Mesenchymal stem cell (in vitro differentiated cells and primary cell): ENCODE measurements around the gene GNAZ.

Experiments used
- DNase-seq: peaks from one replicate; pipeline ENCODE4 v3.0.0-alpha.2; 2013
- H2AFZ ChIP-seq: one replicate; pipeline ENCODE4 v1.6.1; 2013; ENCODE audit warnings: low read depth, mild to moderate bottlenecking, control low read depth, inconsistent platforms, low read length, moderate library complexity
- H2AK5ac ChIP-seq: 2 replicates; pipeline ENCODE4 v1.6.1; 2013; ENCODE audit warnings: low read length, moderate library complexity, mild to moderate bottlenecking, inconsistent platforms; ENCODE audit not compliant: severe bottlenecking
- H2BK120ac ChIP-seq: one replicate; pipeline ENCODE4 v1.6.1; 2013; ENCODE audit warnings: low read depth, mild to moderate bottlenecking, inconsistent platforms, low read length, moderate library complexity
- H2BK12ac ChIP-seq, 2 experiments: one replicate each; pipeline ENCODE4 v1.6.1; 2013; ENCODE audit warnings: inconsistent platforms in 2 of 2, low read length in 2 of 2, mild to moderate bottlenecking in 2 of 2, moderate library complexity in 2 of 2, control low read depth in 1 of 2
- H2BK15ac ChIP-seq: one replicate; pipeline ENCODE4 v1.6.1; 2013; ENCODE audit warnings: mild to moderate bottlenecking, low read depth, inconsistent platforms; ENCODE audit not compliant: poor library complexity, severe bottlenecking
- H2BK5ac ChIP-seq: 2 replicates; pipeline ENCODE4 v1.6.1; 2013; ENCODE audit warnings: low read depth, mild to moderate bottlenecking, low read length, control low read depth, inconsistent platforms; ENCODE audit not compliant: poor library complexity, severe bottlenecking
- H3K14ac ChIP-seq, 2 experiments: one replicate each; pipeline ENCODE4 v1.6.1; 2013; ENCODE audit warnings: inconsistent platforms in 2 of 2, low read length in 2 of 2, control low read depth in 1 of 2, mild to moderate bottlenecking in 1 of 2, moderate library complexity in 1 of 2
- H3K18ac ChIP-seq, 2 experiments: one replicate each; pipeline ENCODE4 v1.6.1; 2013; ENCODE audit warnings: inconsistent platforms in 2 of 2, low read length in 2 of 2, control low read depth in 1 of 2, low read depth in 1 of 2, mild to moderate bottlenecking in 1 of 2
- H3K23ac ChIP-seq, 2 experiments: one replicate each; pipeline ENCODE4 v1.6.1; 2013; ENCODE audit warnings: inconsistent platforms in 2 of 2, low read length in 2 of 2, mild to moderate bottlenecking in 2 of 2, moderate library complexity in 2 of 2, control low read depth in 1 of 2
- H3K27ac ChIP-seq: 2 replicates; pipeline ENCODE4 v1.5.1; 2013; ENCODE audit warnings: mild to moderate bottlenecking, moderate library complexity, low read length, control low read depth, inconsistent platforms; ENCODE audit not compliant: poor library complexity, severe bottlenecking
- H3K27me3 ChIP-seq, 2 experiments: 2 replicates each; pipeline versions ENCODE4 v1.6.1 to v1.7.0; 2013; ENCODE audit warnings: low read length in 2 of 2, mild to moderate bottlenecking in 2 of 2, moderate library complexity in 2 of 2, control low read depth in 1 of 2, inconsistent platforms in 1 of 2; ENCODE audit not compliant: control insufficient read depth in 1 of 2, insufficient read depth in 1 of 2
- H3K36me3 ChIP-seq, 2 experiments: 2 replicates each; pipeline versions ENCODE4 v1.6.1 to v1.7.0; 2013; ENCODE audit warnings: low read length in 2 of 2, control low read depth in 1 of 2, inconsistent platforms in 1 of 2, low read depth in 1 of 2, mild to moderate bottlenecking in 1 of 2; ENCODE audit not compliant: insufficient read depth in 2 of 2, control insufficient read depth in 1 of 2
- H3K4ac ChIP-seq, 2 experiments: one replicate each; pipeline ENCODE4 v1.6.1; 2013; ENCODE audit warnings: inconsistent platforms in 2 of 2, low read length in 2 of 2, mild to moderate bottlenecking in 2 of 2, moderate library complexity in 2 of 2, control low read depth in 1 of 2, low read depth in 1 of 2
- H3K4me1 ChIP-seq: 2 replicates; pipeline ENCODE4 v1.6.1; 2013; ENCODE audit warnings: low read depth, low read length, control low read depth; ENCODE audit not compliant: control insufficient read depth, insufficient read depth
- H3K4me2 ChIP-seq: 2 replicates; pipeline ENCODE4 v1.6.1; 2013; ENCODE audit warnings: low read length, mild to moderate bottlenecking, inconsistent platforms; ENCODE audit not compliant: poor library complexity, severe bottlenecking
- H3K4me3 ChIP-seq, 2 experiments: 2 replicates each; pipeline versions ENCODE4 v1.5.1 to v1.7.0; 2013; ENCODE audit warnings: low read length in 2 of 2, mild to moderate bottlenecking in 2 of 2, control low read depth in 1 of 2, low read depth in 1 of 2; ENCODE audit not compliant: insufficient read depth in 1 of 2
- H3K79me1 ChIP-seq: replicated peaks from 2 replicates; pipeline ENCODE4 v1.6.1; 2013; ENCODE audit warnings: mild to moderate bottlenecking, control low read depth, low read length, inconsistent platforms; ENCODE audit not compliant: poor library complexity, severe bottlenecking
- H3K9ac ChIP-seq: 2 replicates; pipeline ENCODE4 v1.7.0; 2013; ENCODE audit warnings: mild to moderate bottlenecking, low read length, moderate library complexity
- H3K9me3 ChIP-seq: 2 replicates; pipeline ENCODE4 v1.7.0; 2013; ENCODE audit warnings: mild to moderate bottlenecking, low read length; ENCODE audit not compliant: control insufficient read depth
- H4K8ac ChIP-seq: one replicate; pipeline ENCODE4 v1.6.1; 2013; ENCODE audit warnings: inconsistent platforms, mild to moderate bottlenecking, low read length, moderate library complexity
- H4K91ac ChIP-seq: one replicate; pipeline ENCODE4 v1.6.1; 2013; ENCODE audit warnings: mild to moderate bottlenecking, low read length, inconsistent platforms
- WGBS: methylation state at CpG from one replicate; pipeline ENCODE4 v1.1.7; 2013; ENCODE audit warnings: mixed read lengths; 5-methylcytosine and 5-hydroxymethylcytosine counted together

GNAZ gene

DNA sequence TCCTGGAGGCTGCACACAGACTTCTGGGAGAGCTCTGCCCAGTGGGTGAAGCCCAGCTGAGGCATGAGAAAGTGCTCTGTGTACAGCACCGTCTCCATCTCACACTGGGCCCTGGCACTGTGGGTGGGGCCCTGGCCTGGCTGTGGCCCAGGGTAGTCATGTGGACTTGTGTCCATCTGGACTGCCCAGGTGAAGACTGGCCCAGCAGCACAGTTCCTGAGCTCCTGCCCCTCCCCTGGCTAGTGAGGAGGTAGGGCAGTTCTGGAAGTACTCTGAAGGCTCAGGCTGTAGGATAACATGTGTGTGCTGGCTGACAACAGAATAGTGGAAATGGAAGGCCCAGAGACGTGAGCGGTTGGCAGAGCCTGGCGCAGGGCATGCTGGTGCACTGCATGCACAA, 36.0 kb downstream of the GNAZ start:
- peaks cover 0 to 5% of the 10 kb centered on the region in 2 experiments for H3K27me3 ChIP-seq
- H3K23ac ChIP-seq = no peak overlapping the region
- 87% methylated on average over 4 of the region's 4 CpGs for WGBS
- H3K4me2 ChIP-seq = no peak overlapping the region
- no peak overlapping the region for H3K18ac ChIP-seq
- DNase-seq = no peak
- no peak overlapping the region for H2BK12ac ChIP-seq
- no peak overlapping the region for H2BK15ac ChIP-seq
- H3K36me3 ChIP-seq = no peaks in the 10 kb centered on the region
- no peak overlapping the region for H3K4me3 ChIP-seq
- H4K8ac ChIP-seq = no peak overlapping the region
- H3K9ac ChIP-seq = no peak overlapping the region
- H2AFZ ChIP-seq = no peak overlapping the region
- no peak overlapping the region for H2AK5ac ChIP-seq
- peaks cover 7% of the 10 kb centered on the region for H3K4me1 ChIP-seq
- H4K91ac ChIP-seq = no peak overlapping the region
- no peak overlapping the region for H2BK120ac ChIP-seq
- H3K14ac ChIP-seq = peak overlapping the region in 1 of 2 experiments; percentile 26
- H3K9me3 ChIP-seq = no peaks in the 10 kb centered on the region
- no peak overlapping the region for H3K27ac ChIP-seq
- H3K79me1 ChIP-seq = no peaks in the 10 kb centered on the region
- no peak overlapping the region for H3K4ac ChIP-seq
- H2BK5ac ChIP-seq = no peak overlapping the region

DNA sequence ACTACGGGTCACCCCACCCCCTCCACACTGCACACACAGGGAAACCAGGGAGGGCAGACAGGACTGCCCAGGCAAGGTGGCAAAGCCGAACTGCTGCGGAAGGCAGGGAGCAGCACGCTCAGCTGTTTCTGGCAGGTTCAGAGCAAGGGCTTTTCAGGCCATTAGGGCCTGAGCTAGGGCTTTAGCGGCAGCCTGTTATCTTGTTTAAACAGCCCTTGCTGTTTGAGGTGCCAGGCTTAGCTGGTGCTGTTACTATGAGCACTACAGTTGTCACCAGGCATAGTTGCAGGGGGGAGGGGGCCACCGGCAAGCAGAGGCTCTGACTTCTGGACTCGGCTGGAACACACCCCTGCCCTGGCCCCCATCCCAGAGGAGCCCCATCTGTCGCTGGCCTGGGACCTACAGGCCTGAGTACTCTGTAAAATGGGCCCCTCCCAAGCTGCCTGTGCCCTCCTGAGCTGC, 36.6 kb downstream of the GNAZ start:
- no peak overlapping the region for H3K18ac ChIP-seq

DNA sequence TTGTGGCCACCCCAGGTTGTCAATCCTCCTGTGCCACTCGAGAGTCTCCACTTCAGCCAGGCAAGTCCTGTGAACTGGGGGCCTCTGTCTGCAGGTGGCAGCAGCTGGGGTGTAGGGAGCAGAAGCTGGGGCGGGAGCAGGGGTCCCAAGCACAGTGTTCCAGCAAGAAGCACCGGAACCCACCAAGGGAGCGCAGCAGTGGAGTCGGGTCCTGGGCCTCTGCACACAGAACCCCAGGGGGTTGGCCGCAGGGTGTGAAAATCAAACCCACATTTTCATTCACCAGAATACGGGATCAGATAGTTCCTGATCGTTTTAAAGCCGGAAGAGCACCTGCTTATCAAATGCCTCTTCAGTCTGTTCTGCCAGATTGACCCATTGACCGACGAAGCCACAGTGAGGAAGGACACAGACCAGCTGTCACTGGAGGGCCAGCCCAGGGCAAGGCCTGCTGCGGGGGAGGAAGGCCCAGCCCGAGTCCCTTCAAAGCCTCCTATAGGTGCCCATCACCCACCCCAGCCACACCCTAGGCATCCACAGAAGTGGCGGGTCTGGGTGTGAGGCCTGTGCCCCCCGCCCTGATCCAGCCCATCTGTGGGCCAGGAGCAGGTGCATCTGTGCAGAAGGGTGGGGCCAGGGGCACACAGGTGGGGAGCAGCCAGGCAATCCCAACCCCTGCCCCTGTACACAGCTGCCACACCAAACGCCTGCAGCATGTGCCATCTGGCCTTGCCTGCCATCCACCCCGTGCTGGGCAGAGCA, 37.3 kb downstream of the GNAZ start:
- no peak overlapping the region for H3K14ac ChIP-seq
- no peaks in the 10 kb centered on the region for H3K79me1 ChIP-seq
- no peak overlapping the region for H3K27ac ChIP-seq
- H3K23ac ChIP-seq = no peak overlapping the region
- H3K9ac ChIP-seq = no peak overlapping the region
- no peak overlapping the region for H3K4me2 ChIP-seq
- H2BK12ac ChIP-seq = no peak overlapping the region
- H3K27me3 ChIP-seq = peaks cover 0 to 5% of the 10 kb centered on the region in 2 experiments
- no peaks in the 10 kb centered on the region for H3K36me3 ChIP-seq
- H2AFZ ChIP-seq = no peak overlapping the region
- no peak overlapping the region for H2BK5ac ChIP-seq
- no peak overlapping the region for H2BK120ac ChIP-seq
- H3K18ac ChIP-seq = no peak overlapping the region
- no peak overlapping the region for H4K91ac ChIP-seq
- no peak overlapping the region for H2AK5ac ChIP-seq
- no peak for DNase-seq
- no peak overlapping the region for H2BK15ac ChIP-seq
- H3K4ac ChIP-seq = no peak overlapping the region
- no peak overlapping the region for H4K8ac ChIP-seq
- H3K4me1 ChIP-seq = peaks cover 7% of the 10 kb centered on the region
- H3K9me3 ChIP-seq = no peaks in the 10 kb centered on the region
- WGBS = 86% methylated on average over 17 of the region's 17 CpGs
- no peak overlapping the region for H3K4me3 ChIP-seq

More for the DNA sequence above, 36.6 kb downstream of the GNAZ start:
- Histone ChIP-seq H2AFZ (no peak overlapping the region), H2AK5ac (no peak overlapping the region), H2BK12ac (no peak overlapping the region), H3K4me3 (no peak overlapping the region), H3K9me3 (no peaks in the 10 kb centered on the region), H2BK120ac (no peak overlapping the region), H4K91ac (no peak overlapping the region), H3K4ac (no peak overlapping the region), H4K8ac (no peak overlapping the region), H3K27ac (no peak overlapping the region), H3K4me2 (no peak overlapping the region), H3K23ac (no peak overlapping the region), H2BK15ac (no peak overlapping the region), H3K9ac (no peak overlapping the region), H3K4me1 (peaks cover 7% of the 10 kb centered on the region), H3K27me3 (peaks cover 0 to 5% of the 10 kb centered on the region in 2 experiments), H3K36me3 (no peaks in the 10 kb centered on the region), H3K14ac (no peak overlapping the region), H2BK5ac (no peak overlapping the region), H3K79me1 (no peaks in the 10 kb centered on the region)
- 89% methylated on average over 8 of the region's 8 CpGs for WGBS
- no peak for DNase-seq

DNA sequence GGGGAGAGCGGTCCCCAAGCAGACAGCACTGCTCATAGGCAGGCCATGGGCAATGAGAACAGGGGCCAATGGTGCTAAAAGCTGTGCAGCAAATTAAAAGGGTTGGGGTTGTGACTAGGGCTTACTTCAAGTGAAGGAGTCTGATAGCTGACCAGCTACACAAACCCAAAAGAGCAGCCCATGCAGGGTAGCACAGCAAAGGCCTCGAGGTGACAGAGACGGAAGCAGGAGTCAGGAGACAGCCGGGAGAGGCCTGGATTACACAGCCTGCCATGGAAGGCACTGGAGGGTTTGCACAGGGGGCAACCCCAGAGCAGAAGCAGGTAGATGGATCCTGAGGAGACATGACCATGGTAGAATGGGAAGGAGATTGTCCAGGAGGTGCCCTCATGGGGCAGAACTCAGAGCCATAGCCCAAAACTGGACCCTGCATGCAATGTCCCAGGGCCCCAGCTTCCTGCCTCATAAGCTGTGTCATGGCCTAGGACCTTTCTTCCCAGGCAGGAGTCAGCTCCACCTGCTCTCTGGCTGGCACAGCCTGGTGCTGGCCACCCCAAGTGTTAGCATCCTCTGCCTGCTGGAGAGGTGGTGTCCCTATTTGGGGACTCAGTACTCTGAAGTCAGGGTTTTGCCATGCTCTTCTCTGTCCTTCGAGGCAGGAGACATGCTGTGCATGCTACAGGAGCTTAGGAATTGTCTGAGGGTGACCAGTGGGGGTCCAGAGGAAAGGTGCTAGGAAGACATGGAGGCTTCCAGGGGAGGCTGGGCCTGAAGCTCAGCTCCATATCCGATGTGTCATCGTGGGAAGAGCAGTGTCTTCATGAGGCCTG, 38.1 kb downstream of the GNAZ start:
- H4K91ac ChIP-seq = no peak overlapping the region
- H3K27me3 ChIP-seq = no peaks in the 10 kb centered on the region
- H3K9me3 ChIP-seq = no peaks in the 10 kb centered on the region
- no peak overlapping the region for H3K23ac ChIP-seq
- no peak overlapping the region for H3K4ac ChIP-seq
- H2BK12ac ChIP-seq = no peak overlapping the region
- no peak overlapping the region for H3K4me2 ChIP-seq
- no peak for DNase-seq
- H3K27ac ChIP-seq = no peak overlapping the region
- 80% methylated on average over 7 of the region's 7 CpGs for WGBS
- no peak overlapping the region for H3K9ac ChIP-seq
- no peaks in the 10 kb centered on the region for H3K79me1 ChIP-seq
- no peak overlapping the region for H2BK15ac ChIP-seq
- H3K14ac ChIP-seq = no peak overlapping the region
- H4K8ac ChIP-seq = no peak overlapping the region
- no peak overlapping the region for H2AK5ac ChIP-seq
- no peak overlapping the region for H2BK120ac ChIP-seq
- peaks cover 7% of the 10 kb centered on the region for H3K4me1 ChIP-seq
- no peak overlapping the region for H3K4me3 ChIP-seq
- H3K18ac ChIP-seq = no peak overlapping the region
- H2BK5ac ChIP-seq = no peak overlapping the region
- H3K36me3 ChIP-seq = no peaks in the 10 kb centered on the region
- H2AFZ ChIP-seq = no peak overlapping the region
